ENCODE results near the gene SLC9A9.

DNA sequence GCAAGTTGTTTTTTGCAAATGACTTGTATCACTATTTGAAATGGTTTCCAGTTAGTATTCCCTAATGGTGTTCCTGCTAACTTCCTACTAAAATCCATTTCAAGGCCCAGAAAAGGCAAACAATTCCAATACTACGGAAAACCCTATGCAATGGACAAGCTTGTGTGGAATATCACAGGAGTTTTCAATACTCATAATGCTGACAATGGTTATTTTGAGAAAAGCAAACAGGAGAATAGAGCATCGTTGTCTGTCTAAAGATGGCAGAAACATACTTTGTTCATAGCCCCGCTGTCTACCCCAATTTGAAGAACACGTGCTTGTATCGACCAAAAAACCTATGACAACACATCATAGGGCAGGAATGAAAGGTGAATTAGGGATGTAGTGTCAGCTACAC, 400.8 kb downstream of the SLC9A9 start:
- no peak for TF ChIP-seq XRCC5 (IDR thresholded peaks at IDR 0.05; ENCODE audit: low read depth, low read length)
- TF ChIP-seq, protein P1, sequence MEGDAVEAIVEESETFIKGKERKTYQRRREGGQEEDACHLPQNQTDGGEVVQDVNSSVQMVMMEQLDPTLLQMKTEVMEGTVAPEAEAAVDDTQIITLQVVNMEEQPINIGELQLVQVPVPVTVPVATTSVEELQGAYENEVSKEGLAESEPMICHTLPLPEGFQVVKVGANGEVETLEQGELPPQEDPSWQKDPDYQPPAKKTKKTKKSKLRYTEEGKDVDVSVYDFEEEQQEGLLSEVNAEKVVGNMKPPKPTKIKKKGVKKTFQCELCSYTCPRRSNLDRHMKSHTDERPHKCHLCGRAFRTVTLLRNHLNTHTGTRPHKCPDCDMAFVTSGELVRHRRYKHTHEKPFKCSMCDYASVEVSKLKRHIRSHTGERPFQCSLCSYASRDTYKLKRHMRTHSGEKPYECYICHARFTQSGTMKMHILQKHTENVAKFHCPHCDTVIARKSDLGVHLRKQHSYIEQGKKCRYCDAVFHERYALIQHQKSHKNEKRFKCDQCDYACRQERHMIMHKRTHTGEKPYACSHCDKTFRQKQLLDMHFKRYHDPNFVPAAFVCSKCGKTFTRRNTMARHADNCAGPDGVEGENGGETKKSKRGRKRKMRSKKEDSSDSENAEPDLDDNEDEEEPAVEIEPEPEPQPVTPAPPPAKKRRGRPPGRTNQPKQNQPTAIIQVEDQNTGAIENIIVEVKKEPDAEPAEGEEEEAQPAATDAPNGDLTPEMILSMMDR (IDR thresholded peaks at IDR 0.05 in 2 of 3, conservative IDR thresholded peaks at IDR 0.05 in 1 of 3; ENCODE audit: insufficient read depth in 2 of 3, low read depth in 1 of 3, low read length in 3 of 3), result no peak
- no peak for TF ChIP-seq DMBX1 (CRISPR knock-in tag; IDR thresholded peaks at IDR 0.05; ENCODE audit: borderline replicate concordance)
- TF ChIP-seq, protein P2, sequence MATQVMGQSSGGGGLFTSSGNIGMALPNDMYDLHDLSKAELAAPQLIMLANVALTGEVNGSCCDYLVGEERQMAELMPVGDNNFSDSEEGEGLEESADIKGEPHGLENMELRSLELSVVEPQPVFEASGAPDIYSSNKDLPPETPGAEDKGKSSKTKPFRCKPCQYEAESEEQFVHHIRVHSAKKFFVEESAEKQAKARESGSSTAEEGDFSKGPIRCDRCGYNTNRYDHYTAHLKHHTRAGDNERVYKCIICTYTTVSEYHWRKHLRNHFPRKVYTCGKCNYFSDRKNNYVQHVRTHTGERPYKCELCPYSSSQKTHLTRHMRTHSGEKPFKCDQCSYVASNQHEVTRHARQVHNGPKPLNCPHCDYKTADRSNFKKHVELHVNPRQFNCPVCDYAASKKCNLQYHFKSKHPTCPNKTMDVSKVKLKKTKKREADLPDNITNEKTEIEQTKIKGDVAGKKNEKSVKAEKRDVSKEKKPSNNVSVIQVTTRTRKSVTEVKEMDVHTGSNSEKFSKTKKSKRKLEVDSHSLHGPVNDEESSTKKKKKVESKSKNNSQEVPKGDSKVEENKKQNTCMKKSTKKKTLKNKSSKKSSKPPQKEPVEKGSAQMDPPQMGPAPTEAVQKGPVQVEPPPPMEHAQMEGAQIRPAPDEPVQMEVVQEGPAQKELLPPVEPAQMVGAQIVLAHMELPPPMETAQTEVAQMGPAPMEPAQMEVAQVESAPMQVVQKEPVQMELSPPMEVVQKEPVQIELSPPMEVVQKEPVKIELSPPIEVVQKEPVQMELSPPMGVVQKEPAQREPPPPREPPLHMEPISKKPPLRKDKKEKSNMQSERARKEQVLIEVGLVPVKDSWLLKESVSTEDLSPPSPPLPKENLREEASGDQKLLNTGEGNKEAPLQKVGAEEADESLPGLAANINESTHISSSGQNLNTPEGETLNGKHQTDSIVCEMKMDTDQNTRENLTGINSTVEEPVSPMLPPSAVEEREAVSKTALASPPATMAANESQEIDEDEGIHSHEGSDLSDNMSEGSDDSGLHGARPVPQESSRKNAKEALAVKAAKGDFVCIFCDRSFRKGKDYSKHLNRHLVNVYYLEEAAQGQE (IDR thresholded peaks at IDR 0.05; ENCODE audit: borderline replicate concordance), result no peak
- TF ChIP-seq, protein P2 (CRISPR knock-in tag; IDR thresholded peaks at IDR 0.05; ENCODE audit: low read depth), result no peak
- no peak for TF ChIP-seq RHOXF2B (CRISPR knock-in tag; conservative IDR thresholded peaks at IDR 0.05)
- no peak for TF ChIP-seq FOXM1 (IDR thresholded peaks at IDR 0.05; ENCODE audit: low read depth)
- no peak for TF ChIP-seq FOXM1 (CRISPR knock-in tag; IDR thresholded peaks at IDR 0.05; ENCODE audit: low read depth)
